ENCODE results near the gene POLG. TPM values are rescaled to one million over a fixed set of nuclear protein-coding genes. Genes with fewer than 3 reads are reported as not detected.

POLG gene
- polyA plus RNA-seq, 1 experiment, result 17.6 TPM

- DNase-seq (ENCODE audit: low read depth), result no peak
- POLR2A ChIA-PET, result no interaction called here
These were observed 5.1 kb downstream of the POLG start for GRCh38 chr15:89329329-89330084.

GRCh38 chr15:89328398-89329254 lies 6.0 kb downstream of the POLG start:
- H3K27me3 ChIP-seq (ENCODE audit: control insufficient read depth, insufficient read depth, low read length), result no peaks in the 10 kb centered on the region
- POLR2A ChIA-PET, result no interaction called here
- no peak overlapping the region for H3K4me3 ChIP-seq (ENCODE audit: low read depth, low read length)
- DNase-seq (ENCODE audit: low read depth), result no peak
- TF ChIP-seq CTCF (IDR thresholded peaks at IDR 0.05; ENCODE audit: insufficient read depth, low read depth, low read length), result no peak
- CTCF ChIA-PET, result interaction anchor here (0.9 to 1.7 kb wide), 2 partner anchors 8 to 122 kb away, joined by 3 to 6 read pairs; no protein-coding TSS in a partner anchor
- peaks cover 64% of the 10 kb centered on the region for H3K36me3 ChIP-seq (ENCODE audit: control insufficient read depth, insufficient read depth, low read length)

More at GRCh38 chr15:89329329-89330084, 5.1 kb downstream of the POLG start:
- Histone ChIP-seq H3K36me3 (ENCODE audit: control insufficient read depth, insufficient read depth, low read length) (peaks cover 58% of the 10 kb centered on the region), H3K27me3 (ENCODE audit: control insufficient read depth, insufficient read depth, low read length) (no peaks in the 10 kb centered on the region), H3K4me3 (ENCODE audit: low read depth, low read length) (no peak overlapping the region)
- no peak for TF ChIP-seq CTCF (IDR thresholded peaks at IDR 0.05; ENCODE audit: insufficient read depth, low read depth, low read length)
- CTCF ChIA-PET, result interaction anchor here (1.6 to 3.0 kb wide), 3 partner anchors 9 to 123 kb away, joined by 4 to 10 read pairs (median 6); no protein-coding TSS in a partner anchor

- H3K27me3 ChIP-seq (ENCODE audit: control insufficient read depth, insufficient read depth, low read length), result no peaks in the 10 kb centered on the region
- H3K36me3 ChIP-seq (ENCODE audit: control insufficient read depth, insufficient read depth, low read length), result peaks cover 74% of the 10 kb centered on the region
- CTCF ChIA-PET, result interaction anchor here (1.0 to 1.4 kb wide), 3 partner anchors 17 to 177 kb away, joined by 3 to 4 read pairs (median 3); no protein-coding TSS in a partner anchor
- DNase-seq (ENCODE audit: low read depth), result no peak
- TF ChIP-seq CTCF (IDR thresholded peaks at IDR 0.05; ENCODE audit: insufficient read depth, low read depth, low read length), result no peak
- POLR2A ChIA-PET, result no interaction called here
- H3K4me3 ChIP-seq (ENCODE audit: low read depth, low read length), result no peak overlapping the region
These were observed 7.5 kb downstream of the POLG start for GRCh38 chr15:89327113-89327512.

- Histone ChIP-seq H3K36me3 (ENCODE audit: control insufficient read depth, insufficient read depth, low read length) (peaks cover 76% of the 10 kb centered on the region), H3K4me3 (ENCODE audit: low read depth, low read length) (no peak overlapping the region), H3K27me3 (ENCODE audit: control insufficient read depth, insufficient read depth, low read length) (no peaks in the 10 kb centered on the region)
- ChIA-PET CTCF (interaction anchor here (1.0 to 1.5 kb wide), 4 partner anchors 11 to 120 kb away, joined by 3 to 4 read pairs (median 3); no protein-coding TSS in a partner anchor), POLR2A (no interaction called here)
- DNase-seq (ENCODE audit: low read depth), result no peak
- TF ChIP-seq CTCF (IDR thresholded peaks at IDR 0.05; ENCODE audit: insufficient read depth, low read depth, low read length), result no peak
These were observed 8.3 kb downstream of the POLG start for GRCh38 chr15:89326316-89326715.
